Lower leg skin (tissue), 4 donors: ENCODE results near the gene GPRC5D. TPM values are rescaled to one million over a fixed set of nuclear protein-coding genes. Genes with fewer than 3 reads are reported as not detected.

Source experiments
- DNase-seq, 2 donors: peaks; one replicate each; pipeline ENCODE4 v3.0.0-alpha.2; 2019; ENCODE audit warnings: low spot score in 2 of 2
- H3K4me3 ChIP-seq: fragments of 200-600 bp; sonication (generic); 2 replicates; pipeline ENCODE4 v1.5.1; 2017; ENCODE audit warnings: mild to moderate bottlenecking, low read depth; ENCODE audit not compliant: poor library complexity, severe bottlenecking
- POLR2A ChIP-seq, 2 donors: fragments of 450-650 bp; IDR thresholded peaks; one replicate each; pipeline ENCODE4 v1.6.1; 2016 to 2017; ENCODE audit warnings: antibody characterized with exemption in 2 of 2, mild to moderate bottlenecking in 1 of 2, moderate library complexity in 1 of 2
- WGBS, 2 donors: methylation state at CpG; one replicate each; pipeline ENCODE4 v1.1.5; 2018; 5-methylcytosine and 5-hydroxymethylcytosine counted together
- intact Hi-C: fragments of 100-400 bp; cut with DNase I; formaldehyde crosslinking; loops from one replicate; pipeline ENCODE4 v1.15.0; 2023; ENCODE audit warnings: low total_unique reads
- total RNA-seq, 4 donors: library from RNA; depleted of rRNA; stranded (reverse); fragments of >200 nt; gene quantifications; one replicate each; pipeline ENCODE4 v1.1.0, GENCODE V29; 2016
- TF ChIP-seq, protein P1 (sequence below), 3 donors: fragments of 450-650 bp; IDR thresholded peaks; one replicate each; pipeline ENCODE4 v1.5.1; 2016; ENCODE audit warnings: antibody characterized with exemption in 3 of 3, mild to moderate bottlenecking in 3 of 3, moderate library complexity in 2 of 3

The GPRC5D gene
- total RNA-seq, 4 donors from 2014 or later: 27.9 to 51.1 TPM; not detected in 2

DNA sequence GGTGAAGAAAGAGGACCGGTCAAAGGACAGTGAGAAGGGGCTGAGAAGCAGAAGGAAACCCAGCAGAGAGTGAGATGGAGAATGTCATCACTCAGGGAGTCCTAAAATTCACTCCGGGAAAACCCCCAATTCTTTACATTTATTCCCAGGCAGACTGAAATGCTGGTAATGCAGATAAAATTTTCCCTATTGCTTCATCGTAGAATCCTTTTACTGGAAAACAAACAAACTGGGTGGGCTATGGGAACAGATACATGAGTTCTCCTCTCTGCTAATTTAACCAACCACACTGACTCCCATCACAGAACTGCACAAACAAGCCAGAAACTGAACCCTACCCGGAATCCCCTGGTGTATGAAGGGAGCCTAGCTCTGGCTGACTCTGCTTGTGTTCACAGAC lies 27.2 kb upstream of the GPRC5D start:
- 79 to 80% methylated on average over 4 of the region's 4 CpGs for WGBS, 2 donors
- no peak for DNase-seq
- no peak for TF ChIP-seq POLR2A (IDR thresholded peaks at IDR 0.05)
- TF ChIP-seq, protein P1, sequence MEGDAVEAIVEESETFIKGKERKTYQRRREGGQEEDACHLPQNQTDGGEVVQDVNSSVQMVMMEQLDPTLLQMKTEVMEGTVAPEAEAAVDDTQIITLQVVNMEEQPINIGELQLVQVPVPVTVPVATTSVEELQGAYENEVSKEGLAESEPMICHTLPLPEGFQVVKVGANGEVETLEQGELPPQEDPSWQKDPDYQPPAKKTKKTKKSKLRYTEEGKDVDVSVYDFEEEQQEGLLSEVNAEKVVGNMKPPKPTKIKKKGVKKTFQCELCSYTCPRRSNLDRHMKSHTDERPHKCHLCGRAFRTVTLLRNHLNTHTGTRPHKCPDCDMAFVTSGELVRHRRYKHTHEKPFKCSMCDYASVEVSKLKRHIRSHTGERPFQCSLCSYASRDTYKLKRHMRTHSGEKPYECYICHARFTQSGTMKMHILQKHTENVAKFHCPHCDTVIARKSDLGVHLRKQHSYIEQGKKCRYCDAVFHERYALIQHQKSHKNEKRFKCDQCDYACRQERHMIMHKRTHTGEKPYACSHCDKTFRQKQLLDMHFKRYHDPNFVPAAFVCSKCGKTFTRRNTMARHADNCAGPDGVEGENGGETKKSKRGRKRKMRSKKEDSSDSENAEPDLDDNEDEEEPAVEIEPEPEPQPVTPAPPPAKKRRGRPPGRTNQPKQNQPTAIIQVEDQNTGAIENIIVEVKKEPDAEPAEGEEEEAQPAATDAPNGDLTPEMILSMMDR (IDR thresholded peaks at IDR 0.05): no peak
- no peak overlapping the region for H3K4me3 ChIP-seq
- intact Hi-C loops: loop anchor here (10.0 kb wide), 1 partner anchor 64 kb away; no protein-coding TSS in a partner anchor

DNA sequence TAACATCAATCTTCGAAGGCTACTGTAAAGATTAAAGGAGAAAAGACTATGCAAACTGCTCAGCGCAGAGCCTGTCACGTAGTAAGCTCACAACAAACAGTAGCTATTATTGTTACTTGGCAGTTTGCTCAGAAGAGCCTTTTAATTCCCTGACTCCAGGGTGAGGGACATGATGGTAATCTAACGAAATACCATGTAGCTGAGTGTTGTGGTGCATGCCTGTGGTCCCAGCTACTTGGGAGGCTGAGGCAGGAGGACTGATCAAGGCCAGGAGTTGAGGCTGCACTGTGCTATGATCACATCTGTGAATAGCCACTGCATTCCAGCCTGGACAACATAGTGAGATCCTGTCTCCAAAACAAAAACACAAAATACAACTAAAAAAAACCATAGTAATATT lies 25.3 kb upstream of the GPRC5D start:
- intact Hi-C loops: loop anchor here (10.0 kb wide), 1 partner anchor 62 kb away; no protein-coding TSS in a partner anchor
- TF ChIP-seq POLR2A (IDR thresholded peaks at IDR 0.05): no peak
- TF ChIP-seq, protein P1 (IDR thresholded peaks at IDR 0.05): no peak
- no peak overlapping the region for H3K4me3 ChIP-seq
- DNase-seq: no peak
- 91 to 94% methylated on average over 4 of the region's 4 CpGs for WGBS, 2 donors

DNA sequence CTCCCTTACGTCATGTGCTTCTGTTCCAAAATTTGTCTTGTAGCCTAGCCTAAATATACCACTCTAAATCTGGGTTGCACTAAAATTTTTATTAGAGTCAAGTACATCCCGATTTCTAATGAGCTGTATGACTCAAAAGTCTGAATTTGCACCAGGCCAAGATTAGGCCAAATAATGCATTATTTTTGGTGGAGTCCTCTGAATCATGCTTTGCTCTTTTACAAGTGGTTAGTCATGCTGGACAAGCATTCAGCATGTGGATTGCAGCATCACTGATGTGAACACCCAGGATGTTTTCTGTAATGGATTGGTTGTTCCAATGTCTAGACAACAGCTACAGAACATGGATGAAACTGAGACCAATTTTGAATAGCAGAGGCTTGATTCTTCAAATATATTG lies 24.4 kb upstream of the GPRC5D start:
- no peak overlapping the region for H3K4me3 ChIP-seq
- WGBS, 2 donors: 39 to 55% methylated on average over 2 of the region's 2 CpGs
- intact Hi-C loops: loop anchor here (10.0 kb wide), 1 partner anchor 62 kb away; no protein-coding TSS in a partner anchor
- DNase-seq: peak in 1 of 2 donors; percentile 54
- TF ChIP-seq, protein P1 (IDR thresholded peaks at IDR 0.05): no peak
- TF ChIP-seq POLR2A (IDR thresholded peaks at IDR 0.05): no peak

DNA sequence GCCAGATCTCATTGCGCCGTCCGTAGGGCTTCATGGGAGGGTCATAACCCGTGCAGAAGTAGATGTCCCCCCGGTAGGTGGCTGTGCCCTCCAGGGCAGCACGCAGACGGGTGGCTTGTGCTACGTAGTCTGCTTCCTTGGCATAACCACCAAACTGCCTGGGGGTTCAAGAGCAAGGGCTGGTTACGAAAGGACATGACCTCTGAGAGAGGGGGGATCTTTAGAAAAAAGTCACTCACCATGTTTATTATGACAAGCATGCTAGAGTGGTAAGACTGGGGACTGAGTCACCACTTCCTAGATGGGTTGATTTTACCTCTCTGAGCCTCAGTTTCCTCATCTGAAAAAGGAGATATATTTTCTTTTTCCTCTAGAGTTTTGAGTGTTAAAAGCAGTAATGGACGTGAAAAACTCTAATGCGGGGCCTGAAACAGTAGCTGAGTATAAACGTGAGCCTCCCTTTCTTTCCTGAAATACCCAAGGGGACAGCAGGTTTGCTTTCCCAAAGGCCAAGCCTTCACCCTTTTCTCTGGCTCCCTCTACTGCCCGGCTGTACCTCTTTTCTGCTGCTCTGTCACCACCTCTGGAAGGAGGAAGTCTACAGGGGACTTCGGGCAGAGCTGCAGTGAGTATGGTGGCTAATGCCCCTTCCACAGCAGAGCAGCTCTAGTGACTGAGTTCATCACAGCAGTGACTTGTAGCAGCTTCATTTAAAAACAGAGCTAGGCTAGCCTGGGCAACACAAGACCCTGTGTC lies 23.5 kb upstream of the GPRC5D start:
- no peak overlapping the region for H3K4me3 ChIP-seq
- WGBS, 2 donors: 78 to 81% methylated on average over 14 of the region's 14 CpGs
- DNase-seq: no peak
- intact Hi-C loops: loop anchor here (10.0 kb wide), 1 partner anchor 61 kb away; no protein-coding TSS in a partner anchor
- TF ChIP-seq, protein P1 (IDR thresholded peaks at IDR 0.05): no peak
- TF ChIP-seq POLR2A (IDR thresholded peaks at IDR 0.05): no peak

DNA sequence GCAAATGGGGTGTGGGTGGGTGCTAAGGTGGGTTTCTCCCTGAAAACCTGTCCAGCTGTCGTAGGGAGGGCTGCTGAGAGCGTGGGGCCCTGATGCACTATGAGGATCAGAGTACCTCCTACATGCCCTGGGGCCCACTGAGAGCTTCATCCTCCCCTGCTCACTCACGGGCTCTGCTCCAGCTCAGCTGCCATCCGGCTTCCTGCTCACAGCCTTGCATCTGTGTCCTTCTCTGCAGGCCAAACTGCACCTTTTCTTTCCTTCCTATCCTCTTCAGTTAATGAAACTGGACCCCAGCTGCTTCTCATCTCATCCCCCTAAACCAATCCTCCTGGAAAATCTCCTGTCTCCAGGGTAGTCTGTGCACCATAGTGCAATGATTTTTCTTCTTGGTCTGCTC lies 22.2 kb upstream of the GPRC5D start:
- DNase-seq: no peak
- TF ChIP-seq, protein P1 (IDR thresholded peaks at IDR 0.05): no peak
- no peak for TF ChIP-seq POLR2A (IDR thresholded peaks at IDR 0.05)
- intact Hi-C loops: loop anchor here (10.0 kb wide), 1 partner anchor 59 kb away; no protein-coding TSS in a partner anchor
- WGBS, 2 donors: 80 to 87% methylated on average over 4 of the region's 4 CpGs
- no peak overlapping the region for H3K4me3 ChIP-seq
